ENCODE measurements around the gene HCFC1.

DNA sequence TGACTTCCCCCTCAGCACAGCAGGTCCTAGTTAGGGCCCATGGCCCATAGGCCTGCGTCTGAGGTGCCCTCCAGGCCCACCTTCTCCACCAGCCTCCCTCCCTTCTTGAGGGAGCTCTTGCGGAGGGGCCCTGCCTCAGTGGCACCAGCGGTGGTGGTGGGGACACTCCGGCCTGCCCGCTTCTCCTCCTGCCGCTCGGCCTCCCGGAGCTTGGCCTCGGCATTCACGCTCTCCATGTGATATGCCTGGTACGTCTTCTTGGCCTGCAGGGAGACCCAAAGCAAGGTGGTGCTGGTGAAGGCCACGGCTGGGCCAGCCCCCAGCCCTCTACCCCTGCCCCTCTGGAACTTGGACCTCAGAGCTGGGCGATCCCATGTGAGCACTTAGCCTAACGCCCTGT lies 51.1 kb downstream of the HCFC1 start:
- TF ChIP-seq, protein P1, sequence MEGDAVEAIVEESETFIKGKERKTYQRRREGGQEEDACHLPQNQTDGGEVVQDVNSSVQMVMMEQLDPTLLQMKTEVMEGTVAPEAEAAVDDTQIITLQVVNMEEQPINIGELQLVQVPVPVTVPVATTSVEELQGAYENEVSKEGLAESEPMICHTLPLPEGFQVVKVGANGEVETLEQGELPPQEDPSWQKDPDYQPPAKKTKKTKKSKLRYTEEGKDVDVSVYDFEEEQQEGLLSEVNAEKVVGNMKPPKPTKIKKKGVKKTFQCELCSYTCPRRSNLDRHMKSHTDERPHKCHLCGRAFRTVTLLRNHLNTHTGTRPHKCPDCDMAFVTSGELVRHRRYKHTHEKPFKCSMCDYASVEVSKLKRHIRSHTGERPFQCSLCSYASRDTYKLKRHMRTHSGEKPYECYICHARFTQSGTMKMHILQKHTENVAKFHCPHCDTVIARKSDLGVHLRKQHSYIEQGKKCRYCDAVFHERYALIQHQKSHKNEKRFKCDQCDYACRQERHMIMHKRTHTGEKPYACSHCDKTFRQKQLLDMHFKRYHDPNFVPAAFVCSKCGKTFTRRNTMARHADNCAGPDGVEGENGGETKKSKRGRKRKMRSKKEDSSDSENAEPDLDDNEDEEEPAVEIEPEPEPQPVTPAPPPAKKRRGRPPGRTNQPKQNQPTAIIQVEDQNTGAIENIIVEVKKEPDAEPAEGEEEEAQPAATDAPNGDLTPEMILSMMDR (IDR thresholded peaks at IDR 0.05; ENCODE audit: poor library complexity), result no peak
- TF ChIP-seq EZH2phosphoT487 (IDR thresholded peaks at IDR 0.05; ENCODE audit: low read depth, severe bottlenecking, unreplicated experiment), result no peak

All from hepatocyte (in vitro differentiated cells).